GM18502 (cell line): ENCODE data around the gene MAB21L1.

Experiments used
- ATAC-seq: cut with Tn5 transposase; IDR thresholded peaks from one replicate; pipeline ENCODE4 v1.9.1; 2021; ENCODE audit warnings: mild to moderate bottlenecking; ENCODE audit not compliant: unreplicated experiment, poor library complexity

Gene MAB21L1

DNA sequence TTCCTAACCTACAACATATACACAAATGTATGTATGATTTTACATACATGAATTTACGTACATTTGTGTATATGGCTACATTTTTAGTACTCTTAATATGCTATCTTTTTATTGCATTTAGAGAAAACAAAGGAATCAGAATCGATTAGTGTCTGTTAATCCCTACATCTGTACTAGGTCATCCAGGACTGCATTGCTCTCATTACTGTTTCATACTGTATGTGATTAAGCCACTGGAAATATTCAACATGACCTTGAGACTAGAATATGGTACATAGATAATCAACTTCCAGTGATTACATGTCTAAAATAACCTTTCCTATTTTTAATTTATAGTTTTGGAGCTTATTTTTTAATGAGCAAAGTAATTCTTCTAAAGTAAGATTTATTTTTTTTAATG lies 5.3 kb upstream of the MAB21L1 start:
- no peak for ATAC-seq

DNA sequence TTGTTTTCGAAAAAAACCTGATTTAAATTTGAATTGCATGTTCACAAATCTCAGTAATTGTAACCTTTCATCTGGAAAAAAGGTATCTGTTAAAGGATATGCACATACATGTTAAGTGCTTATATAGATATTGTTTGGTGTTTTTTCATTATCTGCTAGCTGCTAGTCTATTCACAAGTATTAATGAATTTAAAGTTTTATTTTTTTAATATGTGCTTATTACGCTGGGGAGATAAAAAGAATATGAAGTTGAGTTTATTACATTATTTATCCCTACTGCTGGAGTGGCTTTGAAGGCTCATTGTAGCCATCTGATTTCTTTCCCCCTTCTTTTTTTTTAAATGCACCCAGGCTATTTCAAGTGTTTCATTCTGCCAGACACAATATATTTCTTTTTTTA lies 3.9 kb upstream of the MAB21L1 start:
- no peak for ATAC-seq

DNA sequence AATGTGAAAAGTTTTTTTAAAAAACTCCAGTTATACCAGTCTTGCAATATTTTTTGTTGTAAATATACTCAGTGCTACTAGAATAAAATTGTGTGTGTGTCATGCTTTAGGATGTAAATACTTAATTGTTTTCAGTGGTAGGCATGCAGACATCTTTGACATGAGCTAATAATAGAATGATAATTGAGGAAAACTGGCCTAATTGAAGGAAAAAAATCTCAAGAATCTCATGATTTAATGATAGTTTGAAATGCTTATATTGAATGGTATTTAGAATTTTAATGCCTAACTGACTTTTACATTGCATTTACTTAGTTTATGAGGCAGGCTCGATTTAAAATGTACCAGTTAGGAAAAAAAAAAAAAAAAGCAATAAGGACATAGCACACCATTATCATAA lies 3.2 kb upstream of the MAB21L1 start:
- no peak for ATAC-seq

DNA sequence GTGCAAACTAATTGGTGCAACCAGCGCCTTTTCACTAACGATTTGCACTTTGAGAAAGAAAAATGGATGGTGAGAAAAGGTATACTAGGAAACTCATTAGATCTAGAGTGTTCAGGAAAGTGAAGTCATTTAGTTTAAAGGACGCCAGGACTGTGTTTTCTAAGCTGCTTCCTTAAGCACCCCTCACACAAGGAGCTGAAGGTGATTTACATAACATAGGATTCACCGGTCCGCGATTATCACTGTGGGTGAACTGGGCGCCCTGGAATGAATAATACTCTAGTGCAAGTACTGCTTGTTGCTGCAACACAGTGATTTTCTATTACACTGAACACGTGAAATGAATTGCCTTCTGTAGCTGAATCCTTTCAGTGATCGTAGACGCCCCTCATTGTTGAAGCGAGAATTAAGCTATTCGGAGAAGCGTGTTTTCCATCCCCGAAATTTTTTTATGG lies 2.6 kb upstream of the MAB21L1 start:
- no peak for ATAC-seq

DNA sequence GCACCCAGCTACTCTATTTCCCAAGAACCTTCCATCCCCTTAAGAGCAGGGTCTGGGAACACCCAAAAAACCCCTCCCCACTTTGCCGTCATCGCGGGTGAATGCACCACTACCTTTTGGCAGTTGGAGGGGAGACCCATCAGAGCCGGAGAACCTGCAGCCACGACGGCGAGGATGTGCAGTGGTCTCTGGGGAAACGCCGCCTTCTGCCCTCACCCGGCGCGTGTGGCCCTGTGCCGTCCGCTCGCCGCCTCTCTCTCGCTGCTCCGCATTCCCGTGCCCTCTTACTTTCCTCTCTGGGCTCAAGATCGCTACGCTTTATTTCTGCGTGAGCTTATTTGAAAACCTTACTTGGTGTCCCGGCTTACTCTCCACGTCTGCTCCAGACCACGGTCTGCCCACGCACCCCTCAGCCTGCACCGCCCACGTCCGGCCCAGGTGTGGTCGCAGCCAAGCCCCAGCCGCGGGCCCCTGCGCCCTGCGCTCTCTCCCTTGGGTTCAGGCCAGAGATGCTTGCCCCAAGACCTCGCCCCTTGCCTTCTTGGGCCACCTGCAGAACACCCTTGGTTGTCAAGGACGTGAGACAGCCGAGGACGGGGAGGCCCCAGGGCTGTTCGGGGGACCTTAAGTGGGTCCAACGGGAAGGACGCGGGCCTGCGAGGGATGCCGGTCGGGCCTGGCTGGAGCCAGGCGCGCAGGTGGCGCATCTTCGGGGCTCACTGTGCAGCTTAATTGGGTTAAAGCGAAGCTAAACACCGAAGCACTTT lies 2.0 kb upstream of the MAB21L1 start:
- no peak for ATAC-seq

DNA sequence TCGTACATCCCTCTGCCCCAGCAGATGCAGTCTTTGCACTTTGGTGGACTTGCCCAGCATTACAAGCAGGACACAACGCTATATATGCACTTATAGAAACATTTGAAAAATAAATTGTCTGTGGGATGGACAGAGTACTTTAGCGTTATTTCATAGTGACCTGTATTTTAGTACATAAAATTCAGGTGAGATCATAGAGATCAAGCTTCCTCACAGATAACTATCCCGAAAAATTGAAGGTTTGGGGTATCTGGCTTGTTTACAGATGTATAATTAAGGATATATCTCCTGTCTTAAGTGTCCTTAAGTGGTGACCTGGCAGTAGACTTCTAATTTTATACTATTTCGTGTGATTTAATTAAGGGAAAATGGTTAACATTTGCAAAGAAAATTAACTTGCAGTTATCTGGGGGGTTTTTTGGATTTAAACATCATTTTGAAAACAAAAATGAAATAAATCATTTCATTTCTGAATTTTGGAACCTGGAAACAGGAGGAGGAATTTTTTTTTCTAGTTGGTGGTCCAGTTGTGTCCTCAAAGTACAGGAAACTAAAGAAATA lies 977 bp upstream of the MAB21L1 start:
- ATAC-seq, result no peak

DNA sequence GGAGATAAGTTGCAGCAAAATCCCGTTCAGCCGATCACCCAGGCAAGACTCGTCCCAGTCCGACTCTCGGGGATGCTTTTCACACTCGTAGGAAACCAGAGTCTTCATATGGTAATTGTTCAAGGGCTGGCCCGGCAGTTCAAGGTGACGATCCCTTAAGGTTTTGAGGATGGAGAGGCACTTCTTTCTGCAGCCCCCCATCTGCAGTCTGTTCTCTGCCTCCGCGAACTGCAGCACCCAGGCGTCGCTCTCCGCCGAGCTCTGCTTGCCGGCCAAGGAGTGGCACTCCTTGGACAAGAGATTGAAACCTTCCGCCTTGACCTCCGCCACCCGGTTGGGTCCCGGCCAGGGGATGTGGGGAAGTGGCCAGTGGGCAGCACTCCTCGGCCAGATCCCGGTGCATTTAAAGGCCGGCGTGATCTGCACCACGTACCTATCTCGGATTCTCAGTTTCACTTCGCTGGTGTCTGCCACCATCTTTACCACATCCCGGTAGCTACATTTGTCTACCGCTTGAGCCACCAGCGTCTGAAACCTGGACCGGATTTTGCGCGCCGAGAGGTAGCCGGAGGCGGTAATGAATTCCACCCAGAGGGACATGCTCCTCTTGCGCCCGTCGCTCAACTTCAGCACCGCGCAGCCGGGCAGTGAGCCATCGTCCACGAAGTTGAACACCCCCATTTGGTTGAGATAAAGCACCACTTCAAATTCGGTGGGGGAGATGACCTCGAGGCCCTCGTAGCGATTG lies 1.1 kb downstream of the MAB21L1 start:
- ATAC-seq, result no peak

DNA sequence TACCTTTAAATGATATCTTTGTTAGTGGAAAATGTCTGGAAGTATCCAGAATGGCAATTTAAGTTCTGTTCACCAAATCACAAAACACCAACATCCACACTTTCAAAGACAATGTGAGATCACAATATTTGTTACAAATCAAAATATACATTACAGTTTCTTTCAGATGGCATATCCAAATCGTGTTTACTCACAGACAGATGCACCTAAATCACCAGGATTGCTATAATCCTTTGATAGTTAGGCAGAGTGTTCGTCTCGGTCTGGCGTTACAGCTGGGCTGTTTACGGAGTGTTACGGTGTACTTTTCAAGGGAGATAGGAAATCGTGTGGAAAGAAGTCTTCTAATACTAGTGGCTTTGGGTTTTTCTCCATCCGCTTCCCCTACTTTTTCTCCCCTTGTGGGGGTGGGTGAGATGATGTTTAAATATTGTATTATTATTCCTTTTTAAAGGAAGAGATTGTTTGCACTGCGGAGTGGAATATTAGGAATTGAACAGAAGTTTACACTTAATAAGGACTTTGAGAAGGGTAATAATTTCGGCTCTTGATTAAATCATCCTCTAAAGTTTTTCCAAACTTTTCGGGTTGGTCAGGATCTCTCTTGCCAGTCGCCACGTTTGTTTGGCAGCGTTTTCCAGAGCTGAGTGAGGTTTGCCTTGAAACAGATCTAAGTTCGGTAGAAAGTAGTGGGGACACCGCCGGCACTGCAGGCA lies 1.8 kb downstream of the MAB21L1 start:
- ATAC-seq, result no peak

DNA sequence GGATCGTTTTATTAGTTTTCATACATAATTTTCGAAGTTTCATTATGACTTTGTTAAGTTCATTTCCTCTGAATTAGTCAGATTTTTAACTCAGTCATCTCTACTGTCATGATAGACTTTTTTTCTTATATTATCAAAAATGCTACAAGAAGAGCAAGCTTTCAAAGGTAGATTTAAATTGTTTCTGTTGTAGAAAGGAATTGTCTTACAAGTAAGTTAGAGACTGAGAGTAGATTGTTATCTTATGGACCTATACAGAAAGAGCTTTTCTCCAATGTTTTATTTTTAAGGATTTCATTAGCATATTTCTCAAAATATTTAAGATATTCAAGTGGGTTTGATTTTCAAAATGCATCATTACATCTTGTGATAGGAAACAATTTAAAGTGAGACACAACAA lies 2.7 kb downstream of the MAB21L1 start:
- no peak for ATAC-seq

DNA sequence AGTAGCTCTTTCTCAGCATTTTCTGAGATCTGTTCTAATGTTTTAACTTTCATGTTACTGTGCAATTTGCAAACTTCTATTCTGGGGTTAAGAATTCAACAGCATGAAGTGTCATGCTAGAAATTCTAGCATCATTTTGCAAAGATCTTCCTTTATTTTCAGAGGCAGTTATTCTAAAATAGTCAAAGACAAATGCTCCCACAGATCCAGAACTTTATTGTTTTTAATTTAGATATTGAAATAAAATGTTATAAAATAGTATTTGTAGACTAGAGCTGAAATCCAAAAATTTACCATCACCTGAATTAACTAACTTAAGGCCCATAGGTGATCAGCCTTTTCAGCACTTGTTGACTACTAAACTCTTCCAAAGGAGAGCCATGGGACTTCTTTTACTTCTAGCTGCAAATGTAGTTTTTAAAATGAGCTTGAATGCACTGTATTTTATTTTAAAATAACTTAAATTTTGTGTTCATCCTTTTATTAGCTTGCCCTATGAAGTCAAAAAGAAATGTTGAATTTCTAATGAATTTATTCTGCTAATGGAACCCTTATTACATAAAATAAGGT lies 3.2 kb downstream of the MAB21L1 start:
- no peak for ATAC-seq

DNA sequence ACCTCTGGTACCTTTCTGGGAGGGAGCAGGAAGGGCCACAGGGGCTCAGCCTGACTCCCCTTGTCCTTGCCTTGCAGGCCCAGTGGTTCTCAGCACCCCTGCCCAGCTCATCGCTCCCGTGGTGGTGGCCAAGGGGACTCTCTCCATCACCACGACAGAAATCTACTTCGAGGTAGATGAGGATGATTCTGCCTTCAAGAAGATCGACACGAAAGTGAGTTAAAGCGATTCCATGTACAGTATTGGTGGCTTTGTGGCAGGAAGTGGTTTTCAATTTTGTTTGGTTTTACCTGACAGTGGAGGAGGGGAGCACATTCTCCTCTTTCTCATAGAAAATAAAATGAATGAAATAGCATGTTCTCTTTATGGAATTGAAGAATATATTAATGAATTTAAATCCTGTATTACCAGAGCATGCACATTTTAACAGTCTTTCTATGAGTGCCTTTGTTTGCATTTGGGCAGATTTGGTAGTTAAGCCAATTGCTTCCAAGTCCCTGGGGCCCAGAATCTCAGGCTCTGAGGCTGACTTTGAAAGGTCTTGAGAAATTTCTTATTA lies 4.1 kb downstream of the MAB21L1 start:
- no peak for ATAC-seq

DNA sequence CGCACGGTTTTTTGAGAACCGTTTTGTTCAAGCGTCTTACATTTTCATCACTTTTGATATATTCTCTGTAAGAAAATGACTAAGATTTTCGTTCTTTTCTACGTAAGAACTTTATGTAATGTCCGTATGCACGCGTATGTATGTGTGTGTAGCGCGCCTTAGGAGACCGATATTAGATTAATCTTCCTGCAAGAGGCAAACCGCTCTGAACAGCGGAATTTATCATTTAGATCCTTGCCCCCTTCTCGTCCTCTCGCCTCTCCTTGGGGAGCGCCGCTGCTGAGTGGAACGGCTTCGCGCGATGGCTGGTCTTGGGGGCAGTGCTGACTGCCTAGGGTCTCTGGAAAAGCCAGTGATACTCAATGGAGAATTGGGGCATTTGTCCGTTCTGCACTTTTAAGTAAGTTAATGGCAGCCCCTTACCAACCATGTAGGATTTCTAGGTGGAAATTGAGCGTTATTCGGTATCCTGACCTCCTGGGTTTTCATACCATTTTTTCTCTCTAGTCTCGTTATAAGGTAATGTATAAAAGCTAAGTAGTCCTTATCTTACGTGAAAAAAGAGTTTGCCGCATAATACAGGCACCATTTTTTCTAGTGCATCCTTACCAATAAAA lies 4.7 kb downstream of the MAB21L1 start:
- ATAC-seq, result no peak

DNA sequence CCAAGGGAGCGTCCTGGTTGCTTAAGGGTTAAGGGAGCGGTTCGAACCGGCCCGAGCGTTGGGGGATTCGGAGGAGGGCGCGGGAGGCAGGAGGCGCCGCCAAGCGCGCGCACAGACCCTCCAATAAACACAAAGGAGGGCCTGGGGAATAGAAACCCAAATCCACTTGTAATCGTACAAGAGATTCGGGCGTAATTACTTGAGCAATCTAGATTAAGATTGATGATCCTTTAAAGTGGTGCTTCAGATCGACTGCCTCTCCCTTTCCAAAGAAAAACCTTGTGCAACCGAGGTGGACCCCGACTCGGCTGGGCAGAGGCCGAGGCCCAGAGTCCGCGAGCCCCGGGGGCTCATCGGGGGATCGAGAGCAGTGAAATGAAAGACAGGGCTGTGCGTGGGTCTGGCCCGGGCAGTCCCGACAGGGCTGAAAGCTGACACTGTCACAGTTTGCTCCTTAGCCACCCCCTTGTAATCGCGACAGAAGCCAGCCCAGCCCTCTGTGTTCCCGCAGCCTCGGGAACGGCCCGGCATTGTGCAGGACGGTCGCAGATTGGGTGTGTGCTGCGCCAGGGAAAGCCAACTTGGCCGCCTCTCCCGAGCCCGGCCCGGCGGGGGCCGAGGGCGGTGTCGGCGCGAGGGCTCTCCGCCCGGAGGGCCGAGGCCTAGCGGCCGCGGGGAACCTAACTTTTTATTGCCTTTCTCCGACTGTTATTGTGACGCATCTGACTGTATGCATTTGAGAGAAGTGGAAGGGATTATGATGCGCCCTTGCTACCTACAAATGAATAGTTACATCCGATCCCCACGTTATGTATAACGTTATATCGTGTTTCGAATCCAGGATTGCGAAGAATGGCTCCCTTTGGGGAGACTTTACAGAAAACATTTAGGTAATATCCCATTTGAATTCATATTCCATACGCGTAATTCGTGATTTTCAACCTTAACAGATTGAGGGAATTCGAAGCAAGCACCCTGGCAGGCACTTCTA lies 5.5 kb downstream of the MAB21L1 start:
- no peak for ATAC-seq

DNA sequence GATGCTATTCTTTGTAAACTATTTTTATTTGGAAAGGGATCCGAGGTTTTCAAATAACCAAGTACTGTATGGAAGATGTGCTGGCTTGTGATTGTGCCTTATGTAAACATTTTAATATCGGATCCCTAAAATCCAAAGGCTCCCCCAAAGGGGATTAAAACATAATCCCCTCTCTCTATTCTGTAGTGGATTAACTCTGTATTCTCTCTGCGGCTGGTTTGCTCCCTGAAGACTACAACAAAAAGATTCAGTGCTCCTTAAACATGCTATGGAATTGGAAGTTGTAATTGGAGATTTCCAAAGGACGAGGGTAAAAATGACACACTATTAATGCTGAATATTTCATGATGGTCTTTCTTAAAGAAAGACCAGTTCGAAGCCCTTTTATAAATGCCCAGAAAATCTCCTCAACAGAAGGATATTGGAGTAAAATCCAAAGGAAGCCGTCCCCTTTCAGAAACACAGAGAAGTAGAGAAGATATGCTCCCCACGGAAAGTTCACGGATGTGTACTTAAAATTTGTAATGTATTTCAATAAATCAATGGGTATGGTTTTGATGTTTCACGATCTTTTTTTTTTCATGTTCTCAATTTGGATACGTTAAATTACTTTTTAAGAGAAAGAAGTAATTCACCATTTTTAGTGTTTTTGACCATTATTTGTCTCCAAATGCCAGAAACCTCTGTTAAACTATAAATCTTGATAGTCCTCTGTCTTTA lies 6.5 kb downstream of the MAB21L1 start:
- no peak for ATAC-seq

DNA sequence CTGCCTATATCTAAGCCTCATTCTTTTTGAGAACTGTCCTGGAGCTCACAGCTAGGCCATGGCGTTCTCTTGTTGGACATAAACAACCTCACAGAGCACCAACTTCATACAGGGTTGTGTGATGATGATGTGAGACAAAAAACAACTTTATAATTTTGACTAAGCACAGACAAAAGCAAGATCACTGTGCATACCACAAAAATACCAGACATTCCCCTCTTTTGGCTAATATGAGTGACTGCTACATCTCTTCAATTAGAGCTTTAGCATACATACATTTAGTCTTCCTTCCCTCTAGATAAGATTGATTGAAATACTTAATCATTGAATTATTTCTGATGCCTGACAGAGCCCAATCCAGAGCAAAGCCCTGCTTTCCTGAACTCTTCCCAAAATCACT lies 8.3 kb downstream of the MAB21L1 start:
- no peak for ATAC-seq

DNA sequence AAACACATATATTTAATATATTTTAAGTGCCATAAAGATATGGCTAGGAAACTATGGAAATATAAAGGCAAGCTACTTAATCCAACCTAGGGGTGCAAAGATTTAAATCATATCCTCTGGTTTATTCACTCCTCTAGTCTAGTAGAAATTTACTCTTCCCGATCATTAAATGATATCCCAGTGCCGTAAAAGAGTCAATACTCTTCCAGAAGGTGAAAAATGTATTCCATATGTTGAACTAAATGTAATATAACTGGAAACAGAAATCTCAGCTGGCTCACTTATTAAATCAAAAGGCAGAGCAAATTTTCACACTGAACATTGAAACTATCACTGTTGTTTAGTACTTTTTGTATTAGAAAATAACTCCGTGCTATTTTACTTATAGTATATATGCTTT lies 11.1 kb downstream of the MAB21L1 start:
- no peak for ATAC-seq

DNA sequence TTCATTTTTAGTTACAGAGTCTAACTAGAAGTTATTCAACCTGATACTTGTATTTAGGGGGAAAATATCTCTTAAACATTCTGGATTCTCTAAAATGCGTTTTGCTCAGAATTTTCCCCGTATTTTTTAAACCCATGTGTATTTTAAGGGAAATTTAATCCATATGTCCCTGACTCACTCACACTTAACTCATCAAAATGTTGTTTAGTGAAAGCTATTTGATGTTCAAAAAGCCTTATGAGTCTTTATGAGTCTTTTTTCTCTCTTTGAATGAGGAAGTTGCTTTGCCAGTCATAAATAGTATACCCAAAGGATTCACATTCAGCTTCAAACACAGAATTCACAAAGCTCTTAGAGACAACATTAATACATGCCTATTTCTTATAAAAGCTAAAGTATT lies 16.4 kb downstream of the MAB21L1 start:
- no peak for ATAC-seq

DNA sequence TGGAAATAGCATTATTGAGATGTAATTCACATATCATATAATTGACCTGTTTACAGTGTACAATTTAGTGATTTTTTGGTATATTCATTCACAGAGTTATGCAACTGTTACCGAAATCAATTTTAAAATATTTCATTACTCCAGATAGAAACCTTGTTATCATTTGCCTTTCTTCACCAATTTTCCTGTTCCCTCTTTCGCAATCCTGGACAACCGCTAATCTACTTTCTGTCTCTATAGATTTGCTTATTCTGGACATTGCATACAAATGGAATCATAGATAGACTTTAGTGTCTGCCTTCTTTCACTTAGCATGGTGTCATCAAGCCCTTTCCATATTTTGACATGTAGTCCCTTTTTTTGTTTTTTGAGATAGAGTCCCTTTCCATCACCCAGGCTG lies 19.2 kb downstream of the MAB21L1 start:
- ATAC-seq, result no peak
